ENCODE measurements around the gene LEFTY2. TPM values are rescaled to one million over a fixed set of nuclear protein-coding genes. Genes with fewer than 3 reads are reported as not detected.

LEFTY2 gene
- total and polyA plus RNA-seq, 2 of the 4 experiments (the other 2 are of a cell fraction), result not detected

DNA sequence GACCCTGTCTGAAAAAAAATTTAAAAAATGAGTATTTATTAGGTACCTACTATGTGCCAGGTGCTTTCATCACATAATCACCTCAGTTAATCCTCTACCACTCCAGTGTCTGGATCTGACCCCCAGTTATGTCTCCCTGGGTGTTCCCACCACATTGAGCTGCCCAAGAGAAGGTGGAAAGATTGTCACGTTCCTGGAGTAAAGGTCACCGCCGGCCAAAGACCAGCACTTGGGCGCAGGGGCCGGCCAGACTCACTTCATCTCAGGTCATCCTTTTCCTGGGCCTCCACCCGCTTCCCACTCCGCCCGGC, 17.7 kb downstream of the LEFTY2 start:
- no peak overlapping the region for H2BK20ac ChIP-seq (ENCODE audit: low read depth, low read length)
- peak overlapping the region; percentile 89 for H3K9ac ChIP-seq (ENCODE audit: low read depth, low read length)
- peaks cover 19% of the 10 kb centered on the region for H3K9me1 ChIP-seq (ENCODE audit: insufficient read depth, low read length)
- DNase-seq, result no peak
- peak overlapping the region; percentile 64 for H4K91ac ChIP-seq (ENCODE audit: insufficient read depth, low read depth, low read length)
- H3K56ac ChIP-seq (ENCODE audit: extremely low read depth, insufficient read depth, low read length), result peak overlapping the region; percentile 33
- ChIA-PET CTCF (interaction anchor here (1.3 kb wide), 1 partner anchor 449 kb away, joined by 6 read pairs; no protein-coding TSS in a partner anchor), POLR2A (ENCODE audit: unreplicated experiment) (interaction anchor here (0.6 kb wide), 1 partner anchor 230 kb away, joined by 4 read pairs; no protein-coding TSS in a partner anchor)
- H2AFZ ChIP-seq (replicated peaks; ENCODE audit: low read length, poor library complexity), result peak overlapping the region; percentile 93
- in situ Hi-C loops (cut with MboI; ENCODE audit: low sequenced_read_pairs) (no loop called here), dilution Hi-C loops (cut with HindIII; ENCODE audit: low sequenced_read_pairs, unreplicated experiment) (no loop called here), intact Hi-C loops (cut with micrococcal nuclease) (loop anchor here (5.0 kb wide), 2 partner anchors 54 to 266 kb away; no protein-coding TSS in a partner anchor)
- H3K14ac ChIP-seq (replicated peaks; ENCODE audit: low read depth, low read length), result peak overlapping the region; percentile 62
- TF ChIP-seq SMC3 (IDR thresholded peaks at IDR 0.05; ENCODE audit: low read depth, low read length) (no peak), POLR2A (IDR thresholded peaks at IDR 0.05; ENCODE audit: low read depth, low read length) (no peak), BHLHE40 (IDR thresholded peaks at IDR 0.05; ENCODE audit: low read depth, low read length) (peak; percentile 32; the same call in 1 of the 2 replicates), MAZ (IDR thresholded peaks at IDR 0.05; ENCODE audit: borderline replicate concordance, low read depth, low read length) (no peak)
- TF ChIP-seq, protein P1, sequence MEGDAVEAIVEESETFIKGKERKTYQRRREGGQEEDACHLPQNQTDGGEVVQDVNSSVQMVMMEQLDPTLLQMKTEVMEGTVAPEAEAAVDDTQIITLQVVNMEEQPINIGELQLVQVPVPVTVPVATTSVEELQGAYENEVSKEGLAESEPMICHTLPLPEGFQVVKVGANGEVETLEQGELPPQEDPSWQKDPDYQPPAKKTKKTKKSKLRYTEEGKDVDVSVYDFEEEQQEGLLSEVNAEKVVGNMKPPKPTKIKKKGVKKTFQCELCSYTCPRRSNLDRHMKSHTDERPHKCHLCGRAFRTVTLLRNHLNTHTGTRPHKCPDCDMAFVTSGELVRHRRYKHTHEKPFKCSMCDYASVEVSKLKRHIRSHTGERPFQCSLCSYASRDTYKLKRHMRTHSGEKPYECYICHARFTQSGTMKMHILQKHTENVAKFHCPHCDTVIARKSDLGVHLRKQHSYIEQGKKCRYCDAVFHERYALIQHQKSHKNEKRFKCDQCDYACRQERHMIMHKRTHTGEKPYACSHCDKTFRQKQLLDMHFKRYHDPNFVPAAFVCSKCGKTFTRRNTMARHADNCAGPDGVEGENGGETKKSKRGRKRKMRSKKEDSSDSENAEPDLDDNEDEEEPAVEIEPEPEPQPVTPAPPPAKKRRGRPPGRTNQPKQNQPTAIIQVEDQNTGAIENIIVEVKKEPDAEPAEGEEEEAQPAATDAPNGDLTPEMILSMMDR (conservative IDR thresholded peaks at IDR 0.05; ENCODE audit: low read depth, low read length), result no peak
- H3K4ac ChIP-seq (ENCODE audit: low read depth, low read length), result peak overlapping the region; percentile 71
- H3K9me3 ChIP-seq (ENCODE audit: control insufficient read depth, insufficient read depth, low read length), result no peaks in the 10 kb centered on the region
- no peak overlapping the region for H2BK120ac ChIP-seq (ENCODE audit: low read depth, low read length)
- peak overlapping the region; percentile 87 for H3K27ac ChIP-seq (ENCODE audit: insufficient read depth, low read length)
- no peaks in the 10 kb centered on the region for H3K27me3 ChIP-seq (ENCODE audit: control insufficient read depth, insufficient read depth, low read length)
- H3K23ac ChIP-seq (ENCODE audit: low read depth, low read length), result peak overlapping the region; percentile 57; the same call in 1 of the 2 replicates
- H3K36me3 ChIP-seq (ENCODE audit: control insufficient read depth, insufficient read depth, low read length), result peaks cover 18% of the 10 kb centered on the region
- H4K5ac ChIP-seq (ENCODE audit: low read depth, low read length), result no peak overlapping the region
- no CpG with 5 or more reads among the region's 8 CpGs for WGBS, 2 experiments (ENCODE audit: extremely low coverage in 2 of 2, insufficient read length in 1 of 2)
- peak overlapping the region; percentile 63 for H3K4me3 ChIP-seq (ENCODE audit: insufficient read depth, low read depth, low read length)
- peaks cover 17 to 43% of the 10 kb centered on the region in 2 experiments for H3K79me1 ChIP-seq (ENCODE audit: low read depth in 1 of 2, low read length in 2 of 2)
- H2AK5ac ChIP-seq (ENCODE audit: low read depth, low read length), result peak overlapping the region; percentile 29
- no peak; the same call in 1 of the 2 replicates for ATAC-seq (ENCODE audit: low read depth)
- H4K20me1 ChIP-seq (ENCODE audit: insufficient read depth, low read length), result peaks cover 6% of the 10 kb centered on the region
- peak overlapping the region; percentile 65 to 100; a peak in 2 of 4 replicates for H4K8ac ChIP-seq (ENCODE audit: low read depth in 2 of 2, low read length in 2 of 2)
- peak overlapping the region; percentile 98 for H2AK9ac ChIP-seq (replicated peaks; ENCODE audit: low read depth, low read length, poor library complexity)
- peaks cover 5% of the 10 kb centered on the region; the same call in 1 of the 2 replicates for H3K4me1 ChIP-seq (ENCODE audit: control insufficient read depth, insufficient read depth, low read length)
- no peak overlapping the region for H3K18ac ChIP-seq (ENCODE audit: low read depth, low read length)
- no TSS peak for BruUV-seq (replicated peaks)
- peak overlapping the region; percentile 54 for H2BK5ac ChIP-seq (ENCODE audit: low read depth, low read length, poor library complexity, severe bottlenecking)
- H2BK15ac ChIP-seq (ENCODE audit: low read depth, low read length), result no peak overlapping the region
- peak overlapping the region; percentile 84 for H3K4me2 ChIP-seq (ENCODE audit: low read depth, low read length)
